A673 (cell line): ENCODE data around the gene LRCH1.

Source experiments
- EZH2 ChIP-seq: fragments of 200-600 bp; sonication (generic); IDR thresholded peaks from 2 replicates; pipeline ENCODE4 v1.6.1; 2017; ENCODE audit warnings: borderline replicate concordance, low read depth, mild to moderate bottlenecking, mixed read lengths, antibody characterized with exemption, low read length; ENCODE audit not compliant: poor library complexity, severe bottlenecking
- TF ChIP-seq, protein P1 (sequence below): fragments of 300-800, 200-600 bp; sonication (generic); conservative IDR thresholded peaks from 2 replicates; pipeline ENCODE4 v1.5.1; 2017; ENCODE audit warnings: low read depth, mild to moderate bottlenecking, antibody characterized with exemption, low read length, moderate library complexity, mixed read lengths

GRCh38 chr13:46641274-46642081 is 88.5 kb downstream of the LRCH1 start:
- TF ChIP-seq, protein P1, sequence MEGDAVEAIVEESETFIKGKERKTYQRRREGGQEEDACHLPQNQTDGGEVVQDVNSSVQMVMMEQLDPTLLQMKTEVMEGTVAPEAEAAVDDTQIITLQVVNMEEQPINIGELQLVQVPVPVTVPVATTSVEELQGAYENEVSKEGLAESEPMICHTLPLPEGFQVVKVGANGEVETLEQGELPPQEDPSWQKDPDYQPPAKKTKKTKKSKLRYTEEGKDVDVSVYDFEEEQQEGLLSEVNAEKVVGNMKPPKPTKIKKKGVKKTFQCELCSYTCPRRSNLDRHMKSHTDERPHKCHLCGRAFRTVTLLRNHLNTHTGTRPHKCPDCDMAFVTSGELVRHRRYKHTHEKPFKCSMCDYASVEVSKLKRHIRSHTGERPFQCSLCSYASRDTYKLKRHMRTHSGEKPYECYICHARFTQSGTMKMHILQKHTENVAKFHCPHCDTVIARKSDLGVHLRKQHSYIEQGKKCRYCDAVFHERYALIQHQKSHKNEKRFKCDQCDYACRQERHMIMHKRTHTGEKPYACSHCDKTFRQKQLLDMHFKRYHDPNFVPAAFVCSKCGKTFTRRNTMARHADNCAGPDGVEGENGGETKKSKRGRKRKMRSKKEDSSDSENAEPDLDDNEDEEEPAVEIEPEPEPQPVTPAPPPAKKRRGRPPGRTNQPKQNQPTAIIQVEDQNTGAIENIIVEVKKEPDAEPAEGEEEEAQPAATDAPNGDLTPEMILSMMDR: no peak
- TF ChIP-seq EZH2: no peak
